GM21528 (cell line): ENCODE measurements around the gene ELMOD3.
"Not testable (repeated sequence)": the region's sequence is repeated elsewhere in the genome, so short reads cannot be mapped to it uniquely, and the experiment has no call there.

Experiments
- ATAC-seq: cut with Tn5 transposase; IDR thresholded peaks from one replicate; pipeline ENCODE4 v1.9.1; 2021; ENCODE audit warnings: mild to moderate bottlenecking, moderate library complexity; ENCODE audit not compliant: unreplicated experiment, low FRiP score

Gene ELMOD3

DNA sequence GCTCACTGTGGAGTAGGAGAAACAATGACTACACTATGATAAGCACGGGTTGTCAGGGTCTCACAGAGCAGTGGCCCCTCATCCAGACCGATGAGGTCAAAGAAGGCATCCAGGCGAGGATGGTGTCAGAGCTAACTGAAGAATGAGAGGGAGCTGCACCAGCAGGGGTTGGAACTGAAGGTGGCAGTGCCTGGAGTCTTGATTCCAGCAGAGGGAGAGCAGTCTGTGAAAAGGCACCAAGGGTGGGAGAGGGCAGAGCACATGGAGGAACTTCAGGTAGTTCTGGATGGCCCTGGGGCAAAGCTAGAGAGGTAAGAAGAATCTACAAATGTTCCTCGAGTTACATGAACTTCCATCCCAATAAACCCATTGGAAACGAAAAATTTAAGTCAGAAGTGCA, 12.6 kb downstream of the ELMOD3 start:
- ATAC-seq: no peak

GRCh38 chr2:85368921-85369320, 14.4 kb downstream of the ELMOD3 start:
- no peak for ATAC-seq

DNA sequence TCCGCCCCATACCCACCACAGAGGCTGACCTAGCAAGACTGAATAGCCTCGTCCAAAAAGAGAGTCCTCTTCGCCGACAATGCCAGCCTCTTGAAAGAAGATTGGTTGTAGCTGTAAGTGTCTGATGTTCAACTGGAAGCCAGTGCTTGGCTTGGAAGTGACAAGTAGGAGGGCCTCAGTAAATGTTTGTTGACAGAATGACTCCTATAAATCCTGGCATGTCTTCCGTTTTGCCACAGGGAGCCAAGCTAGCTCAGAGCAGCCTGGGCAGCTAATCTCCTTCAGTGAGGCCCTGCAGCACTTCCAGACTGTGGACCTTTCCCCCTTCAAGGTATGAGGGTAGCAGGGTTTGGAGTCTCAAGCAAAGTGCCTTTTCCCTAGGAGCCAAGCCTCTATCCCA, 14.9 kb downstream of the ELMOD3 start:
- ATAC-seq: no peak

DNA sequence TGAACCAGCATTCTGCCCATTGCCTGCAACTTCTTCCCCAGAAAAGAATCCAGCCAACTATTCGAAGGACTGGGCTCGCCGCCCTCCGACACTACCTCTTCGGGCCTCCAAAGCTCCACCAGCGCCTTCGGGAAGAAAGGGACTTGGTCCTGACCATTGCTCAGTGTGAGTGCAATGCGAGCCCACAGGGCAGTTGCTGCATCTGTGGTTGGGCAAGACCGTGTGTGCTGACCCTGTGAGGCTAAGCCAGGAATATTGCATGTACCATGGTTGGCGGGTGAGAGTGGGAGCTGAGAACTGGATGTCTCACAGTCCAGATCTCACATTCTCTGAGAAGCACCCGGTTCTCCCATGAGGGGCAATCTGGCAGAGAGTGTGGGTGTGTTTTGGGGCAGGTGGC, 16.5 kb downstream of the ELMOD3 start:
- no peak for ATAC-seq

- ATAC-seq: no peak
These were observed 21.9 kb downstream of the ELMOD3 start for GRCh38 chr2:85376291-85377065.

DNA sequence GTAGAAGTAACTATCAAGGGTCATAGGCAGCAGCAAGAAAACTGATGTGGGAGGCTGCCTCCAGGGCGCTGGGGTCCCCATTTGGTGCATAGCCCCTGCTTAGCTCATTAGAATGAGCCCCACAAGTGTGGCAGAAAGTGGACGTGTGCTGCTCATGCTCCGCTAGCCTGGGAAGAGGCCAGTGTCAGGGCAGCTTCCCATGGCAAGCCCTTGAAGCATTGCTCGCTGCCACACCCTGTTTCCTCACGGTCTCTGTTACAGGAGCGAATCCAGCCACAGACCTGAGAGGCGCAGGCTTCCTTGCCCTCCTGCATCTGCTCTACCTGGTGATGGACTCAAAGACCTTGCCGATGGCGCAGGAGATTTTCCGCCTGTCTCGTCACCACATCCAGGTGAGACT, 22.5 kb downstream of the ELMOD3 start:
- ATAC-seq: no peak

DNA sequence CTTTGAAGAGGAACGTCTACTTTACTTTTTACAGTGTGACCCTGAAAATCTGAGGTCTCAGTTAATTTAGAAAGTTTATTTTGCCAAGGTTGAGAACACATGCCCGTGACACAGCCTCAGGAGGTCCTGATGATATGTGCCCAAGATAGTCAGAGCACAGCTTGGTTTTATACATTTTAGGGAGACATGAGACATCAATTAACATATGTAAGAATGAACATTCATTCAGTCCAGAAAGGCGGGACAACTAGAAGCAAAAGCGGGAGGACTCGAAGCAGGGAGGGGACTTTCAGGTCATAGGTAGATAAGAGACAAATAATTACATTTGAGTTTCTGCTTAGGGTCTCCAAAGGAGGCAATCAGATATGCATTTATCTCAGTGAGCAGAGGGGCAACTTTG, 23.7 kb downstream of the ELMOD3 start:
- no peak for ATAC-seq

GRCh38 chr2:85380048-85380447, 25.5 kb downstream of the ELMOD3 start:
- ATAC-seq: no peak

DNA sequence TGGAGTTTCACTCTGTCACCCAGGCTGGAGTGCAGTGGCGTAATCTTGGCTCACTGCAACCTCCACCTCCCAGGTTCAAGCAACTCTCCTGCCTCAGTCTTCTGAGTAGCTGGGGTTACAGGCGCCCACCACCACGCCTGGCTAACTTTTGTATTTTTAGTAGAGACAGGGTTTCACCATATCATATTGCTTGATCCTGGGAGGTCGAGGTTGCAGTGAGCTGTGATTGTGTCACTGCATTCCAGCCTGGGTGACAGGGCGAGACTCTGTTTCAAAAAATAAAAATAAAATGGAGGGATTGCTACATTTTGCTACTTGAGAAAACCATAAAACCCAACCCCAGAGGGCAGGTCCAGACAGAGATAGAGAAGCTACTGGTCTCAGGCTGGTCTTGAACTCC, 28.6 kb downstream of the ELMOD3 start:
- not testable (repeated sequence) for ATAC-seq

- no peak for ATAC-seq
These were observed 29.3 kb downstream of the ELMOD3 start for GRCh38 chr2:85383850-85384249.

DNA sequence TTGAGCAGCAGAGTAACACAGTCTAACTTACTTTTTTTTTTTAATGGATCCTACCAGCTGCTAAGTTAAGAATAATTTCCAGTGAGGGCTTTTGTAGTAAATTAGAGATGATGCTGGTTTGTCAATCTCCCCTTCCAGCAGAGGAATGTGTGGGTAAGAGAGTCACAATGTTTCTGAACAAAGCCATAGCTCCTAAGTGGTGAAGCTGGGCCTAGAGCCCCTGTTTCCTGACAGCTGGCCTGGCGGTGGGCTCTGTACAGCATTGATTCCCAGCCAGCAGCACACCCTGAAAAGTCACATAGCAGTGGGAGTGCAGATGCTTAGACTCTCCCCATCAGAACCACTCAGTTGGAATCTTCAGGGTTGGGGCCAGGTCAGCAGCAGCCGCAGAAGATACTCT, 31.2 kb downstream of the ELMOD3 start:
- no peak for ATAC-seq

GRCh38 chr2:85387754-85388153, 33.2 kb downstream of the ELMOD3 start:
- no peak for ATAC-seq

DNA sequence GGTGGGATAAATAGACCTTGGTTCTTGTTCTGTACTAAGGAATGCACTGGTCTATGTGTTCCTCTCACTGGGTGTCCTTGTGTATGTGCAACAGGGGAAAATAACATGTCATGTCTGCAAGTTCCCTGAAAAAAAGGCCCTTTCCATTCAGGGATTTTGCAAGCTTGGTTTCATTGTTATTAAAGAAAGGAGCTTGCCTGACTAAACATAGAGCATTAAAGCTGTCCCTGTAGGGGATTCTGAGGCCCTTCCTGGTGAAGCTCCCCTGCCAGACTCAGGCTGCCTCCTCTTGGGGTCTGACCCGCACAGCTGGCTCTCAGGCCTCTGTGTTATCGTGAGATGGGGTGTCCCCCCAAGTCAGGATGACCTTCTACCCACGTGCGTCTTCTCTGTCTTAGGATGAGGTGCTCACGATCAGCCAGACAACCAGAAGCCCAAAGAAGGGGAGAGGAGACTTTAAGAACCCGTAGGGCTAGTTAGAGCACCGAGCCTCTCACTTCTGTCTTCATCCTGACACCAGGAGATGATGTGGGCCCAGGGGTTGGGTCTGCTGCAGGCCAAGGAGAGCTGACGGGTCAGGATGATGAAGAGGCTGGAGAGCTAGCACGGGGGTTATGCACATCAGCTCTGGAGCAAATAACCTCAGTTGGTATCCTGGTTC, 34.4 kb downstream of the ELMOD3 start:
- ATAC-seq: no peak

- no peak for ATAC-seq
These were observed 36.5 kb downstream of the ELMOD3 start for GRCh38 chr2:85390941-85391669.

DNA sequence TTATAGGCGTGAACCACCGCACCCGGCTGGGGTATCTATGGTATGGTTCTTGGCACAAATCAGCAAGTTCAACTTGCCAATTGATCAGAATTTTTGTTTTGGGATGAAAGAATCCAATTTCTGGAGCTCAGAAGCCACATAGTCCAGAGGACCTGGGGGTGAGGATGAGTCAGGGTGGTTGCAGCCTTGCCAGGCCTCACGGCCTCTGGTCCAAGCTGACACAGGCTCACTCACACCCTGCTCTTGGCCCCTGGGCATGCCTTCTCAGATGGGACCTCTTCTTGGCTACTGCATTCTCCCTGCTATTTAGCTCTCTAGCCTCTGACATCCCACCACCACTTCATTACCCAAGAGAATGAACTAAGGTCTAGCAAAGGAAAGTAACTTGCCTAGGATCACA, 39.3 kb downstream of the ELMOD3 start:
- no peak for ATAC-seq

- no peak for ATAC-seq
These were observed 39.7 kb downstream of the ELMOD3 start for GRCh38 chr2:85394261-85394681.

GRCh38 chr2:85394976-85395375, 40.4 kb downstream of the ELMOD3 start:
- ATAC-seq: no peak

GRCh38 chr2:85395912-85396475, 41.4 kb downstream of the ELMOD3 start:
- ATAC-seq: no peak

GRCh38 chr2:85396531-85397470, 42.2 kb downstream of the ELMOD3 start:
- no peak for ATAC-seq

DNA sequence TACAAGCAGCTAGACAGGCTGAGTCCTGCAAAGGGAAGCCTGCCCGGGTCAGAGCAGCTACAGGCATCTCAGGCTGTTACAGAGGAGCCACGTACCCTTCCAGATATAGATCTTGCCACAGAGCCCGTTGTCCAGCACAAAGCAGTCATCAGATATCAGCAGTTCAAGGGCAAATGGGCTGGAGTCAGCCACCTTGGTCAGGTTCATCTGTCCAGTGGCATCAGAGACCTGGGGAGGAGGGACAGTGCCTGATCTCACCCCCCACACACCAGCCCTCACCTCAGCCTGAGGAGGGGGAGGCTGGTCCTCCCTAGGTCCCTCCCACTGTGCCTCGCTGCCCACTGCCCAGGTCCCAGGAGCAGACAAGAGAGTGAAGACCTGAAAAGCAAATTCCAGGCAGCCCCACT, 43.4 kb downstream of the ELMOD3 start:
- ATAC-seq: no peak
